Ishikawa (cell line): ENCODE results near the gene MCM6.

Experiments used
- CEBPB ChIP-seq: IDR thresholded peaks from 2 replicates; pipeline ENCODE4 v1.6.1; 2012
- CREB1 ChIP-seq: IDR thresholded peaks from 2 replicates; pipeline ENCODE4 v1.6.1; 2012; ENCODE audit warnings: low read depth
- EGR1 ChIP-seq: IDR thresholded peaks from 2 replicates; pipeline ENCODE4 v1.6.1; 2012
- EP300 ChIP-seq: IDR thresholded peaks from 2 replicates; pipeline ENCODE4 v1.6.1; 2012; ENCODE audit warnings: borderline replicate concordance
- FOXM1 ChIP-seq: IDR thresholded peaks from 2 replicates; pipeline ENCODE4 v1.6.1; 2012; ENCODE audit warnings: low read depth, borderline replicate concordance
- MAX ChIP-seq: IDR thresholded peaks from 2 replicates; pipeline ENCODE4 v1.6.1; 2012
- NFIC ChIP-seq: IDR thresholded peaks from 2 replicates; pipeline ENCODE4 v1.6.1; 2012
- RAD21 ChIP-seq: IDR thresholded peaks from 2 replicates; pipeline ENCODE4 v1.6.1; 2012; ENCODE audit warnings: low read depth
- REST ChIP-seq: IDR thresholded peaks from 2 replicates; pipeline ENCODE4 v1.6.1; 2012; ENCODE audit warnings: low read depth, mild to moderate bottlenecking
- TAF1 ChIP-seq: IDR thresholded peaks from 2 replicates; pipeline ENCODE4 v1.6.1; 2012; ENCODE audit warnings: low read depth, mild to moderate bottlenecking
- TCF12 ChIP-seq: IDR thresholded peaks from 2 replicates; pipeline ENCODE4 v1.6.1; 2012; ENCODE audit warnings: low read depth
- TEAD4 ChIP-seq: IDR thresholded peaks from 2 replicates; pipeline ENCODE4 v1.6.1; 2012
- USF1 ChIP-seq: IDR thresholded peaks from 2 replicates; pipeline ENCODE4 v1.6.1; 2012
- YY1 ChIP-seq: IDR thresholded peaks from 2 replicates; pipeline ENCODE4 v1.6.1; 2012; ENCODE audit warnings: low read depth
- ZBTB7A ChIP-seq: IDR thresholded peaks from 2 replicates; pipeline ENCODE4 v1.6.1; 2012; ENCODE audit warnings: low read depth

The MCM6 gene

GRCh38 chr2:135831180-135831812, 44.9 kb downstream of the MCM6 start:
- TF ChIP-seq CEBPB (no peak), RAD21 (no peak), MAX (no peak), USF1 (no peak), TEAD4 (no peak), NFIC (no peak), YY1 (no peak), EP300 (no peak), CREB1 (no peak)

GRCh38 chr2:135829378-135830135, 46.7 kb downstream of the MCM6 start:
- TF ChIP-seq YY1: no peak
- no peak for TF ChIP-seq CREB1
- no peak for TF ChIP-seq CEBPB
- no peak for TF ChIP-seq TEAD4
- no peak for TF ChIP-seq ZBTB7A
- TF ChIP-seq EGR1: no peak
- TF ChIP-seq RAD21: no peak
- no peak for TF ChIP-seq MAX
- TF ChIP-seq TAF1: no peak
- no peak for TF ChIP-seq TCF12
- TF ChIP-seq USF1: no peak
- TF ChIP-seq REST: no peak
- no peak for TF ChIP-seq FOXM1
- TF ChIP-seq NFIC: no peak

GRCh38 chr2:135826544-135826943, 49.7 kb downstream of the MCM6 start:
- no peak for TF ChIP-seq YY1
- TF ChIP-seq ZBTB7A: no peak
- no peak for TF ChIP-seq FOXM1
- no peak for TF ChIP-seq REST
- TF ChIP-seq TAF1: no peak
- no peak for TF ChIP-seq RAD21
- no peak for TF ChIP-seq EGR1
- TF ChIP-seq TCF12: no peak
- TF ChIP-seq EP300: no peak
- TF ChIP-seq USF1: no peak
- no peak for TF ChIP-seq CREB1
- TF ChIP-seq TEAD4: no peak
- no peak for TF ChIP-seq CEBPB

- TF ChIP-seq TEAD4: no peak
- no peak for TF ChIP-seq ZBTB7A
- TF ChIP-seq YY1: no peak
- no peak for TF ChIP-seq TAF1
- TF ChIP-seq NFIC: no peak
- no peak for TF ChIP-seq CEBPB
- TF ChIP-seq REST: no peak
Measured at GRCh38 chr2:135825550-135826176, 50.6 kb downstream of the MCM6 start.
